Hepatocyte (in vitro differentiated cells): Measurements from ENCODE around the gene SLC22A14.

ENCODE experiments used
- EZH2 ChIP-seq: fragments of 200-600 bp; sonication (generic); IDR thresholded peaks from 2 replicates; pipeline ENCODE4 v1.6.1; 2016; ENCODE audit warnings: antibody characterized with exemption, mild to moderate bottlenecking, borderline replicate concordance
- EZH2phosphoT487 ChIP-seq: fragments of 200-600 bp; sonication (generic); IDR thresholded peaks from one replicate; pipeline ENCODE4 v1.6.1; 2018; ENCODE audit warnings: antibody characterized with exemption, mild to moderate bottlenecking, low read depth, moderate library complexity; ENCODE audit not compliant: unreplicated experiment, severe bottlenecking

DNA sequence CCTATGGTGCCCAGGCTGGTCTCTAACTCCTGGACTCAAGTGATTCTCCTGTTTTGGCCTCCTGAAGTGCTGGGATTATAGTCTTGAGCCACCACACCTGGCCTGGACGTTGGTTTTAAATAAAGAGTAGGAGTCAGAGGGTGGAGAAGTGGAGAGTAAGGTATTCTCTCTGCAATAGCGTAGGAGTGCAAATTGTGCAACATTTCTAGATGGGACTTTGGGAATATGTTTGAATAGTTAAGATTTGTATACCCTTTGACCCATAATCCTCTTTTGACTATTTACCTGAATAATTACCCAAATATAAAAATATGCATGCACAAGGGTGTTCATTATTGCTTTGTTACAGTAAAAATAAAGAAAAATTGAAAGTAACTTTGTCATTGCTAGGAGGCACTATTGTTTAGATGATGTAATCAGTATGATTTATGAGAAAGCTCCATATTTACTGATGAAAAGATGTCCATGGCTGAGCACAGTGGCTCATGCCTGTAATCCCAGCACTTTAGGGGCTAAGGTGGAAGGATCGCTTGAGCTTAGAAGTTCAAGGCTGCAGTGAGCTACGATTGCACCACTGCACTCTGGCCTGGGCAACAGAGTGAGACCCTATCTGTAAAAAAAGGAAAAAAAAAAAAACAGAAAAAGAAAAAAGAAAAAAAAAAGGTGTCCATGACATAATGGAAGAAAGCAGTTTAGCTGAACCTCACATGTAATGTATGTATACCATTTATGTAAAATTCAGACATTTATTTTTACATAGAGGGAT is 49.3 kb downstream of the SLC22A14 start:
- TF ChIP-seq EZH2phosphoT487 = no peak
- no peak for TF ChIP-seq EZH2
